ENCODE data around the gene GPC5.

DNA sequence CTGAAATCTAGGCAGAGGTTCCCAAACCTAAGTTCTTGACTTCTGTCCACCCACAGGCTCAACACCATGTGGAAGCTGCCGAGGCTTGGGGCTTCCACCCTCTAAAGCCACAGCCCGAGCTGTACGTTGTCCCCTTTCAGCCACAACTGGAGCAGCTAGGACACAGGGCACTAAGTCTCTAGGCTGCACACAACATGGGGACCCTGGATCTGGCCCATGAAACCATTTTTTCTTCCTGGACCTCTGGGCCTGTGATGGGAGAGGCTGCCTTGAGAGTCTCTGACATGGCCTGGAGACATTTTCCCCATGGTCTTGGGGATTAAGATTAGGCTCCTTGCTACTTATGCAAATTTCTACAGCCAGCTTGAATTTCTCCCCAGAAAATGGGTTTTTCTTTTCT is 118.4 kb downstream of the GPC5 start:
- TF ChIP-seq, protein P1, sequence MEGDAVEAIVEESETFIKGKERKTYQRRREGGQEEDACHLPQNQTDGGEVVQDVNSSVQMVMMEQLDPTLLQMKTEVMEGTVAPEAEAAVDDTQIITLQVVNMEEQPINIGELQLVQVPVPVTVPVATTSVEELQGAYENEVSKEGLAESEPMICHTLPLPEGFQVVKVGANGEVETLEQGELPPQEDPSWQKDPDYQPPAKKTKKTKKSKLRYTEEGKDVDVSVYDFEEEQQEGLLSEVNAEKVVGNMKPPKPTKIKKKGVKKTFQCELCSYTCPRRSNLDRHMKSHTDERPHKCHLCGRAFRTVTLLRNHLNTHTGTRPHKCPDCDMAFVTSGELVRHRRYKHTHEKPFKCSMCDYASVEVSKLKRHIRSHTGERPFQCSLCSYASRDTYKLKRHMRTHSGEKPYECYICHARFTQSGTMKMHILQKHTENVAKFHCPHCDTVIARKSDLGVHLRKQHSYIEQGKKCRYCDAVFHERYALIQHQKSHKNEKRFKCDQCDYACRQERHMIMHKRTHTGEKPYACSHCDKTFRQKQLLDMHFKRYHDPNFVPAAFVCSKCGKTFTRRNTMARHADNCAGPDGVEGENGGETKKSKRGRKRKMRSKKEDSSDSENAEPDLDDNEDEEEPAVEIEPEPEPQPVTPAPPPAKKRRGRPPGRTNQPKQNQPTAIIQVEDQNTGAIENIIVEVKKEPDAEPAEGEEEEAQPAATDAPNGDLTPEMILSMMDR (IDR thresholded peaks at IDR 0.05 in 8 of 11, conservative IDR thresholded peaks at IDR 0.05 in 3 of 11), result no peak
- no peak for TF ChIP-seq POLR2A (IDR thresholded peaks at IDR 0.05)

Data from spleen (tissue), 7 donors.